ENCODE data around the gene IER5L. TPM values are rescaled to one million over a fixed set of nuclear protein-coding genes. Genes with fewer than 3 reads are reported as not detected.

The IER5L gene
- polyA plus RNA-seq, 5 donors: 5.2 to 13.5 (median 8.0) TPM

GRCh38 chr9:129182625-129183494 lies 4.8 kb upstream of the IER5L start:
- DNase-seq: no peak

- no peak for DNase-seq
Observed at GRCh38 chr9:129182122-129182521, 4.1 kb upstream of the IER5L start.

GRCh38 chr9:129181246-129181645 lies 3.2 kb upstream of the IER5L start:
- no peak for DNase-seq

- no peak for DNase-seq
Observed at GRCh38 chr9:129178568-129179382, 714 bp upstream of the IER5L start.

- no peak for DNase-seq
Observed at GRCh38 chr9:129177443-129177790, 644 bp downstream of the IER5L start.

- DNase-seq: no peak
Observed at GRCh38 chr9:129176701-129177442, 1.2 kb downstream of the IER5L start.

GRCh38 chr9:129175825-129176633 lies 2.0 kb downstream of the IER5L start:
- peak; percentile 94 to 95 for DNase-seq

- DNase-seq: no peak
Observed at GRCh38 chr9:129175515-129175824, 2.6 kb downstream of the IER5L start.

- peak; percentile 89 for DNase-seq
Observed at GRCh38 chr9:129174724-129175514, 3.1 kb downstream of the IER5L start.

GRCh38 chr9:129174102-129174723 lies 3.8 kb downstream of the IER5L start:
- peak; percentile 86 to 90 for DNase-seq

GRCh38 chr9:129173296-129174101 lies 4.6 kb downstream of the IER5L start:
- no peak for DNase-seq

- no peak for DNase-seq
Observed at GRCh38 chr9:129172816-129173215, 5.2 kb downstream of the IER5L start.

- no peak for DNase-seq
Observed at GRCh38 chr9:129171993-129172751, 5.9 kb downstream of the IER5L start.

- DNase-seq: no peak
Observed at GRCh38 chr9:129170229-129170628, 7.8 kb downstream of the IER5L start.

- DNase-seq: peak in 1 of 2 donors; percentile 76
Observed at GRCh38 chr9:129166623-129167557, 11.2 kb downstream of the IER5L start.

GRCh38 chr9:129165198-129165597 lies 12.9 kb downstream of the IER5L start:
- no peak for DNase-seq

GRCh38 chr9:129164246-129164930 lies 13.7 kb downstream of the IER5L start:
- DNase-seq: no peak
